ACHN (cell line): ENCODE results near the gene PARD3.
"Not testable (repeated sequence)": the region's sequence is repeated elsewhere in the genome, so short reads cannot be mapped to it uniquely, and the experiment has no call there.

Experiments
- DNase-seq: peaks from one replicate; pipeline ENCODE4 v3.0.0-alpha.2; 2015
- in situ Hi-C: cut with HindIII; loops from 2 replicates; pipeline ENCODE4 v1.10.0; 2017; ENCODE audit warnings: low sequenced_read_pairs, low pct_ligation_motif_present, low pct_unique_long_range_greater_than_20kb

The PARD3 gene

GRCh38 chr10:34465678-34466077 is 349.4 kb downstream of the PARD3 start:
- no peak for DNase-seq
- in situ Hi-C loops = no loop called here

- in situ Hi-C loops = no loop called here
Observed at GRCh38 chr10:34464591-34464990, 350.5 kb downstream of the PARD3 start.

GRCh38 chr10:34464000-34464399 is 351.1 kb downstream of the PARD3 start:
- in situ Hi-C loops = no loop called here
- no peak for DNase-seq

More at GRCh38 chr10:34464591-34464990, 350.5 kb downstream of the PARD3 start:
- no peak for DNase-seq

- no peak for DNase-seq
- in situ Hi-C loops = no loop called here
Observed at GRCh38 chr10:34462993-34463392, 352.1 kb downstream of the PARD3 start.

GRCh38 chr10:34462056-34462455 is 353.0 kb downstream of the PARD3 start:
- in situ Hi-C loops = no loop called here
- no peak for DNase-seq

GRCh38 chr10:34454590-34455261 is 360.4 kb downstream of the PARD3 start:
- in situ Hi-C loops = no loop called here
- no peak for DNase-seq

GRCh38 chr10:34449836-34450235 is 365.3 kb downstream of the PARD3 start:
- in situ Hi-C loops = no loop called here
- DNase-seq = no peak

GRCh38 chr10:34446049-34446448 is 369.0 kb downstream of the PARD3 start:
- in situ Hi-C loops = no loop called here
- no peak for DNase-seq

GRCh38 chr10:34444223-34445183 is 370.6 kb downstream of the PARD3 start:
- in situ Hi-C loops = no loop called here

GRCh38 chr10:34439386-34439785 is 375.7 kb downstream of the PARD3 start:
- in situ Hi-C loops, DNase-seq: not testable (repeated sequence)

More at GRCh38 chr10:34444223-34445183, 370.6 kb downstream of the PARD3 start:
- DNase-seq = no peak

- in situ Hi-C loops = no loop called here
- no peak for DNase-seq
Observed at GRCh38 chr10:34438741-34439140, 376.4 kb downstream of the PARD3 start.

GRCh38 chr10:34437906-34438305 is 377.2 kb downstream of the PARD3 start:
- DNase-seq = no peak
- in situ Hi-C loops = no loop called here

- DNase-seq = no peak
- in situ Hi-C loops = no loop called here
Observed at GRCh38 chr10:34434119-34434594, 380.9 kb downstream of the PARD3 start.

GRCh38 chr10:34433241-34434076 is 381.6 kb downstream of the PARD3 start:
- in situ Hi-C loops = no loop called here
- no peak for DNase-seq

- DNase-seq = no peak
- in situ Hi-C loops = no loop called here
Observed at GRCh38 chr10:34432589-34432988, 382.5 kb downstream of the PARD3 start.

- no peak for DNase-seq
- in situ Hi-C loops = no loop called here
Observed at GRCh38 chr10:34430685-34431084, 384.4 kb downstream of the PARD3 start.

- no peak for DNase-seq
- in situ Hi-C loops = no loop called here
Observed at GRCh38 chr10:34428501-34428900, 386.6 kb downstream of the PARD3 start.

- DNase-seq = no peak
- in situ Hi-C loops = no loop called here
Observed at GRCh38 chr10:34427911-34428216, 387.2 kb downstream of the PARD3 start.
